A549 treated with ZK216348 at 1 μM for 4 hours (cell line): Measurements from ENCODE around the gene LDB3. TPM values are rescaled to one million over a fixed set of nuclear protein-coding genes. Genes with fewer than 3 reads are reported as not detected.

Experiments
- total RNA-seq: library from RNA; stranded (reverse); fragments of 200-300 nt; extraction: Qiagen RNA extraction; gene quantifications from 5 replicates; pipeline ENCODE4 v1.2.3, GENCODE V29; 2022; ENCODE audit warnings: low read depth

LDB3 gene
- total RNA-seq: 0.04 to 0.12 TPM (median 0.08 TPM) in 4 of 5 replicates, not detected in the other

DNA sequence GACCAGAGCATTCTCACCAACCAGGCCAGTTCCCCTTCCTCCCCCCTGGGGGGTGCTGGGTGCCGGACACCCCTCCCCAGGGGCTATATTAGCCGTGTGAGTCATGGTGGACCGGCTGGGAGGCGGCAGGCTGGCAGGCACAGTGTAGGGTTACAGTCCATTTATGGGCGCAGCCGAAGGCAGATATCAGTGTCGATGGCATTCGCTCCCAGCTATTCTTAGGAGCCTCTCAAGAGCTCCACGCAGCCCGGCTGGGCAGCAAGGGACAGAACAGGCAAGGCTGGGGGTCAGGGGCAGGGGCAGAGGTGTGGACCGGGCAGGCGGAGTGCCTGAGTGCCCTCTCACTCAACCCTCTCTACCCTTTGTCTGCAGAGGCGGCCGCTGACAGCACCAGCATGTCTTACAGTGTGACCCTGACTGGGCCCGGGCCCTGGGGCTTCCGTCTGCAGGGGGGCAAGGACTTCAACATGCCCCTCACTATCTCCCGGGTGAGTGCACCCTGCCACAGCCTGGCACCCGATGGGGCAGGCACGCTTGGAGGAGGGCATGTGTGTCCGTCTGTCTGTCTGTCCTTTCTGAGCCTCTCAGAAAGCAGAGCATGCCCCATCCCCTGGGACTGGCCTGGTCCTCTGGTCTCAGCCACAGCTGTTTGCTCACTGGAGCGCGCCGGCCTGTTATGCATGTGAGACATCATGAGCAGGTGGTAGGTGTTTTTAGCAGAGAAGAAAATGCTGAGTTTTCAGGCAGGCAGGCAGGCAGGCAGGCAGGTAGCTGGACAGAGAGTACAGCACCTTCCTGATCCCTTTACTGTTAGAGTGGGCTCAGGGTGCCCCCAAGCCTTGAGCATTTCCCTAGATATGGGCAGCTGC lies at the start of gene LDB3:
Gene LDB3 (plus strand): TSS at position 215 of the 869 bp plus-strand sequence. CDS start 181 bp downstream, at position 396.

DNA sequence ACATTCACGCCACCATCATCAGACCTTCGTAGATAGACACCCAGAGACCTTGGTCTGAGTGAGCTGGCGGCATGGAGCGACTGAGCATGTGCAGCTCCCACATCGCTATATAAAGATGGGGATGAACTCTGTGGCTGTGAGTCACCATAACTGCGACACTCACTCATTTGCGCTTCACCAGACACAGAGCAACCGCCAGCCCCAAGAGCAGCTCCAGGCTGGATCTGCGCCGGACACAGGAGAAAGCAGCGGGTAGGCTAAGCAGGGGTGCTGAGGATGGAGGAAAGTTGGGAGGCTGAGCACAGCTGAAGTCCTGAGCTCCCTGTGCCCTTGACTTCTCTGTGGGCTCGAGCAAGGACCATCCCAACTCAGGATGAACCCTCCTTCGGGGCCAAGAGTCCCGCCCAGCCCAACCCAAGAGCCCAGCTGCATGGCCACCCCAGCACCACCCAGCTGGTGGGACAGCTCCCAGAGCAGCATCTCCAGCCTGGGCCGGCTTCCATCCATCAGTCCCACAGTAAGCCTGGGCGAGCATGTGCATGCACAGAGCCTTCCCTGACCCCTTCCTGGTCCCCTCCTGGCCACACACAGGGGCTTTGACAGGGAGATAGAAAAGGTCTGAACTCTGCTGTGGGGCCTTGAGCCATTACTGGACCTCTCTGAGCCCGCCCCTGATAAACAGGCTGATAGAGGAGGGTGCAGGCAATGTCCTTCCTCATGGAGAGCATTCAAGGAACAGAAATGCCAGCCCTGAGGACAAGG lies 13.7 kb upstream of the LDB3 start, which contains the start of gene OPN4:
Gene OPN4 (plus strand): TSS at position 137 of the 762 bp plus-strand sequence. CDS start 237 bp downstream, at position 374.

DNA sequence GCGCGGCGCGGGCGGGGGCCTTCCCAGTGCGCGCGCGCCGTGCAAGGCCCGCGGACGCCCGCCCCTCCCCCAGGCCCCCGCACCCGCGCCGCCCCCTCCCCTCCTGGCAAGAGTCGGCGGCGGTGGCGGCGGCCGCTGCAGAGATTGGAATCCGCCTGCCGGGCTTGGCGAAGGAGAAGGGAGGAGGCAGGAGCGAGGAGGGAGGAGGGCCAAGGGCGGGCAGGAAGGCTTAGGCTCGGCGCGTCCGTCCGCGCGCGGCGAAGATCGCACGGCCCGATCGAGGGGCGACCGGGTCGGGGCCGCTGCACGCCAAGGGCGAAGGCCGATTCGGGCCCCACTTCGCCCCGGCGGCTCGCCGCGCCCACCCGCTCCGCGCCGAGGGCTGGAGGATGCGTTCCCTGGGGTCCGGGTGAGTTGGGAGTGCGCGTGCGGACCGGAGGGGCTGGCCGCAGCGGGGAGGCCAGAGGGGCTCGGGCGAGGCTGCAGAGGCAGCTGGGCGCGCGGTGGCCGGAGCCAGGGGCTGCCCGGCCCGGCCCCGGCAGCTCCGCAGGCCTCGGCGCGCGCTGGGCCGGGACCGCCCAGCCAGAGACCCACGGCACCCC lies 88.3 kb downstream of the LDB3 start, which contains the start of gene BMPR1A:
Gene BMPR1A (plus strand): TSS at position 109 of the 602 bp plus-strand sequence. CDS start 119,400 bp downstream, outside the sequence.

Other genes starting within 250 kb of the LDB3 start
- 13.0 to 17.8 TPM (median 14.6 TPM) in 5 replicates for gene WAPL, start 146.7 kb upstream of the LDB3 start, total RNA-seq
- not detected in 5 replicates for gene OPN4, start 14.0 kb upstream of the LDB3 start, total RNA-seq
- 16.8 to 27.4 TPM (median 23.3 TPM) in 5 replicates for gene BMPR1A, start 88.1 kb downstream of the LDB3 start, total RNA-seq